HL-60 (cell line): ENCODE measurements around the gene TRIO.

ENCODE experiments used
- DNase-seq, 2 experiments: peaks; one replicate each; pipeline ENCODE4 v3.0.0-alpha.2; 2010 to 2020; ENCODE audit warnings: low read depth in 1 of 2, low spot score in 1 of 2
- H3K27ac ChIP-seq: fragments of 250-450 bp; sonication (Bioruptor Pico); replicated peaks from 2 replicates; pipeline ENCODE4 v1.5.1; 2020; ENCODE audit warnings: mild to moderate bottlenecking, moderate library complexity
- H3K27me3 ChIP-seq: fragments of 250-450 bp; sonication (Bioruptor Pico); 2 replicates; pipeline ENCODE4 v1.5.1; 2021; ENCODE audit warnings: mild to moderate bottlenecking, moderate library complexity; ENCODE audit not compliant: insufficient read depth, poor library complexity, severe bottlenecking
- H3K4me3 ChIP-seq: replicated peaks from 2 replicates; pipeline ENCODE4 v1.5.1; 2011; ENCODE audit warnings: mild to moderate bottlenecking, control low read depth, low read length; ENCODE audit not compliant: insufficient read depth
- GABPA ChIP-seq: IDR thresholded peaks from 2 replicates; pipeline ENCODE4 v1.6.1; 2012; ENCODE audit warnings: low read depth
- POLR2AphosphoS5 ChIP-seq: IDR thresholded peaks from 2 replicates; pipeline ENCODE4 v1.6.1; 2012; ENCODE audit warnings: low read depth
- SPI1 ChIP-seq: IDR thresholded peaks from 2 replicates; pipeline ENCODE4 v1.6.1; 2012; ENCODE audit warnings: low read depth, mild to moderate bottlenecking, borderline replicate concordance
- TF ChIP-seq, protein P1 (sequence below): IDR thresholded peaks from 2 replicates; pipeline ENCODE4 v1.6.1; 2012; ENCODE audit warnings: low read depth; ENCODE audit not compliant: insufficient replicate concordance
- TF ChIP-seq, protein P2 (sequence below): IDR thresholded peaks from one replicate; pipeline ENCODE4 v1.5.1; 2011; ENCODE audit warnings: low read length, control low read depth, inconsistent platforms; ENCODE audit not compliant: insufficient read depth

Gene TRIO

GRCh38 chr5:14528926-14529325 is 385.8 kb downstream of the TRIO start:
- Histone ChIP-seq H3K27ac (no peak overlapping the region), H3K4me3 (no peak overlapping the region), H3K27me3 (no peaks in the 10 kb centered on the region)
- DNase-seq, result no peak
- TF ChIP-seq, protein P1, sequence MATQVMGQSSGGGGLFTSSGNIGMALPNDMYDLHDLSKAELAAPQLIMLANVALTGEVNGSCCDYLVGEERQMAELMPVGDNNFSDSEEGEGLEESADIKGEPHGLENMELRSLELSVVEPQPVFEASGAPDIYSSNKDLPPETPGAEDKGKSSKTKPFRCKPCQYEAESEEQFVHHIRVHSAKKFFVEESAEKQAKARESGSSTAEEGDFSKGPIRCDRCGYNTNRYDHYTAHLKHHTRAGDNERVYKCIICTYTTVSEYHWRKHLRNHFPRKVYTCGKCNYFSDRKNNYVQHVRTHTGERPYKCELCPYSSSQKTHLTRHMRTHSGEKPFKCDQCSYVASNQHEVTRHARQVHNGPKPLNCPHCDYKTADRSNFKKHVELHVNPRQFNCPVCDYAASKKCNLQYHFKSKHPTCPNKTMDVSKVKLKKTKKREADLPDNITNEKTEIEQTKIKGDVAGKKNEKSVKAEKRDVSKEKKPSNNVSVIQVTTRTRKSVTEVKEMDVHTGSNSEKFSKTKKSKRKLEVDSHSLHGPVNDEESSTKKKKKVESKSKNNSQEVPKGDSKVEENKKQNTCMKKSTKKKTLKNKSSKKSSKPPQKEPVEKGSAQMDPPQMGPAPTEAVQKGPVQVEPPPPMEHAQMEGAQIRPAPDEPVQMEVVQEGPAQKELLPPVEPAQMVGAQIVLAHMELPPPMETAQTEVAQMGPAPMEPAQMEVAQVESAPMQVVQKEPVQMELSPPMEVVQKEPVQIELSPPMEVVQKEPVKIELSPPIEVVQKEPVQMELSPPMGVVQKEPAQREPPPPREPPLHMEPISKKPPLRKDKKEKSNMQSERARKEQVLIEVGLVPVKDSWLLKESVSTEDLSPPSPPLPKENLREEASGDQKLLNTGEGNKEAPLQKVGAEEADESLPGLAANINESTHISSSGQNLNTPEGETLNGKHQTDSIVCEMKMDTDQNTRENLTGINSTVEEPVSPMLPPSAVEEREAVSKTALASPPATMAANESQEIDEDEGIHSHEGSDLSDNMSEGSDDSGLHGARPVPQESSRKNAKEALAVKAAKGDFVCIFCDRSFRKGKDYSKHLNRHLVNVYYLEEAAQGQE, result no peak
- TF ChIP-seq SPI1 (no peak), POLR2AphosphoS5 (no peak), GABPA (no peak)
- TF ChIP-seq, protein P2, sequence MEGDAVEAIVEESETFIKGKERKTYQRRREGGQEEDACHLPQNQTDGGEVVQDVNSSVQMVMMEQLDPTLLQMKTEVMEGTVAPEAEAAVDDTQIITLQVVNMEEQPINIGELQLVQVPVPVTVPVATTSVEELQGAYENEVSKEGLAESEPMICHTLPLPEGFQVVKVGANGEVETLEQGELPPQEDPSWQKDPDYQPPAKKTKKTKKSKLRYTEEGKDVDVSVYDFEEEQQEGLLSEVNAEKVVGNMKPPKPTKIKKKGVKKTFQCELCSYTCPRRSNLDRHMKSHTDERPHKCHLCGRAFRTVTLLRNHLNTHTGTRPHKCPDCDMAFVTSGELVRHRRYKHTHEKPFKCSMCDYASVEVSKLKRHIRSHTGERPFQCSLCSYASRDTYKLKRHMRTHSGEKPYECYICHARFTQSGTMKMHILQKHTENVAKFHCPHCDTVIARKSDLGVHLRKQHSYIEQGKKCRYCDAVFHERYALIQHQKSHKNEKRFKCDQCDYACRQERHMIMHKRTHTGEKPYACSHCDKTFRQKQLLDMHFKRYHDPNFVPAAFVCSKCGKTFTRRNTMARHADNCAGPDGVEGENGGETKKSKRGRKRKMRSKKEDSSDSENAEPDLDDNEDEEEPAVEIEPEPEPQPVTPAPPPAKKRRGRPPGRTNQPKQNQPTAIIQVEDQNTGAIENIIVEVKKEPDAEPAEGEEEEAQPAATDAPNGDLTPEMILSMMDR, result no peak

- TF ChIP-seq GABPA (no peak), POLR2AphosphoS5 (no peak), SPI1 (no peak)
- TF ChIP-seq, protein P2, result no peak
- TF ChIP-seq, protein P1, result no peak
- Histone ChIP-seq H3K27ac (no peak overlapping the region), H3K27me3 (no peaks in the 10 kb centered on the region), H3K4me3 (no peak overlapping the region)
- no peak for DNase-seq
Measured at GRCh38 chr5:14531668-14532067, 388.5 kb downstream of the TRIO start.

DNA sequence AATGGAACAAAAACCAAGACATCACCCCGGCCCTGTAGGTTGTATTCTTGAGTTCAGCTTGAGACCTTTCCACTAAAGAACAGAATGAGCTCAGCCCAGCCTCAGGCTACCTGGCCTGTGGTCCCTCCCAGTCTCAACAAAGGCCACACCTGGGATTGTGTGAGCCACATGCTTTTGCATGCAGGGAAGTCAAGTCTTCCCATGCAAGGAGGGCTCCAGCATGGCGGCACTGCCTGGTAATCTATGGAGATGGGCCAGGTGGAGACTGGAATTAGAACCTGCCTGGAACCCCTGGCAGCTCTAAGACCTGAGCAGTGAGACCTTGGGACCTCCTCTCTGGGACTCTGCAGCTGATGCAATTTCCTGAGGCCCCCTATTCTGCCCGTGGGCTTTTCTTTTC is 389.0 kb downstream of the TRIO start:
- no peak for DNase-seq
- H3K27me3 ChIP-seq, result no peaks in the 10 kb centered on the region
- H3K4me3 ChIP-seq, result no peak overlapping the region
- no peak overlapping the region for H3K27ac ChIP-seq
- TF ChIP-seq POLR2AphosphoS5, result no peak
- TF ChIP-seq, protein P1, result no peak
- TF ChIP-seq GABPA, result no peak
- TF ChIP-seq, protein P2, result no peak
